Left colon (tissue), 2 donors: ENCODE data around the gene CARM1. TPM values are rescaled to one million over a fixed set of nuclear protein-coding genes. Genes with fewer than 3 reads are reported as not detected.

Experiments used
- ATAC-seq: fragments of 200-7000 bp; cut with Tn5 transposase; one replicate; pipeline ENCODE4 v1.9.1; 2020; ENCODE audit warnings: mild to moderate bottlenecking, moderate library complexity
- DNase-seq, 2 donors: peaks; one replicate each; pipeline ENCODE4 v3.0.0-alpha.2; 2020
- intact Hi-C, 2 donors: fragments of 100-400 bp; cut with DNase I in 1 of 2; cut with micrococcal nuclease in 1 of 2; formaldehyde crosslinking; loops; one replicate each; pipeline versions ENCODE4 v1.11.2 to v1.14.0; 2022; cut with DNase I, micrococcal nuclease
- total RNA-seq, 2 donors: library from RNA; stranded (reverse); fragmentation: NEBNext Ultra II Directional; extraction: Animal tissue kit (Norgen Biotek cat#: 25700); gene quantifications; one replicate each; pipeline ENCODE4 v1.2.1, GENCODE V29; 2021
- donor health status: DM: no; HTN: no; CAD: no.
- donor health status: DM: yes; HTN: yes; CAD: no.

The CARM1 gene
- total RNA-seq, 2 donors from 2014 or later: 48.3 to 58.3 TPM

GRCh38 chr19:10891405-10892086 is 20.2 kb downstream of the CARM1 start:
- ATAC-seq (peak; percentile 93), DNase-seq (peak; percentile 73 to 89)
- intact Hi-C loops: no loop called here

- intact Hi-C loops: no loop called here
- no peak for DNase-seq
- peak; percentile 14 for ATAC-seq
Measured at GRCh38 chr19:10892256-10892655, 20.9 kb downstream of the CARM1 start.

GRCh38 chr19:10894911-10895213 is 23.5 kb downstream of the CARM1 start:
- intact Hi-C loops: no loop called here
- DNase-seq: no peak
- no peak for ATAC-seq

GRCh38 chr19:10895363-10895762 is 24.0 kb downstream of the CARM1 start:
- no peak for DNase-seq
- ATAC-seq: no peak
- intact Hi-C loops: no loop called here

GRCh38 chr19:10895920-10896319 is 24.6 kb downstream of the CARM1 start:
- intact Hi-C loops: no loop called here
- DNase-seq (no peak), ATAC-seq (no peak)

DNA sequence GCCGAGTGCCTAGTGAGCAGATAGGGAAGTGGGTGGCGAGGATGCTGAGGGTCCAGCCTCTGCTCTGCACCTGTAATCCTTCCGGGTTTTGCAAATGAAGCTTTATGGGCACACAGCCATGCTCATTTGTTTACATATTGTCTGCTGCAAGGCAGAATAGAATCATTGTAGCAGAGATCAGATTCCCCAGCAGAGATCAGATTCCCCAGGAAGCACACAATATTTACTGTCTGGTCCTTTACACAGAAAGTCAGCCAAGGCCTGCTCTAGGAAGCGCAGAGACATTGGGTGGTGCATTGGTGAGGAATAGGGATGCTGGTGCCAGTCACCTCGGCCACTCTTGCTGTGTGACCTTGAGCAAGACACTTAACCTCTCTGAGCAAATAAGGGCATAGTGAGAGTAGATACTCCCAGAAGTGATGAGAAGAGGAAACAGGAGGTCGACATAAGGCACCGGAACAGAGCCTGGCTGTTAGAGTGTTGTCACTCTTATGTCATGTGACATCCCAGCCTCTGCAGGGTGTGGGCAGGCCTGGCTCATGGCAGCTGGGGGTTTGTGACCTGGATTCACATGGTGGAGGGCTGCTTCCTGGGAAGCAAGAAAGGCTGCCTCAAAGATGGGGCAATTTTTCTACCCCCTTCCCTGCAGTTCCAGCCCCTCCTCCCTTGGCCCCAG is 25.6 kb downstream of the CARM1 start:
- DNase-seq (peak in 1 of 2 donors; percentile 52), ATAC-seq (peak; percentile 23)

DNA sequence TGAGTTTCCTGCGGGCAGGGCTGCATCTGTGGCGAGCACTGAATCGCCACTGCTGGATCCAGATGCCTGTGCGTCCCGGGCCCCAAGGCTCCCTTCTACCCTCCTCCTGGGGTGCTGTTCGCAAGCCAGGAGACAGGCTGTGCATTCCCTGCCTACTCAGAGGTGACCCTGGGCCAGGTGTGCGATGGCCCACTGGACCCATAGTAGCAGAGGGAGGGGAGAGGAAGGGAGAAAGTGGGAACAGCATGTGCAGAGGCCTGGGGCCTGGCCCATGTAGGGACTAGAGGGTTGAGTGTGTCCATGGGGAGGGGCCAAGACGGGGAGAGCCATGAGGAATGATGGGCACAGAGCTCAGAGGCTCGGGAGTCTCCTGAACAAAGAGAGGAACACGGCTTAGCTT is 27.3 kb downstream of the CARM1 start:
- ATAC-seq (peak; percentile 4), DNase-seq (no peak)
- intact Hi-C loops: no loop called here

More for the DNA sequence above, 25.6 kb downstream of the CARM1 start:
- intact Hi-C loops: no loop called here

DNA sequence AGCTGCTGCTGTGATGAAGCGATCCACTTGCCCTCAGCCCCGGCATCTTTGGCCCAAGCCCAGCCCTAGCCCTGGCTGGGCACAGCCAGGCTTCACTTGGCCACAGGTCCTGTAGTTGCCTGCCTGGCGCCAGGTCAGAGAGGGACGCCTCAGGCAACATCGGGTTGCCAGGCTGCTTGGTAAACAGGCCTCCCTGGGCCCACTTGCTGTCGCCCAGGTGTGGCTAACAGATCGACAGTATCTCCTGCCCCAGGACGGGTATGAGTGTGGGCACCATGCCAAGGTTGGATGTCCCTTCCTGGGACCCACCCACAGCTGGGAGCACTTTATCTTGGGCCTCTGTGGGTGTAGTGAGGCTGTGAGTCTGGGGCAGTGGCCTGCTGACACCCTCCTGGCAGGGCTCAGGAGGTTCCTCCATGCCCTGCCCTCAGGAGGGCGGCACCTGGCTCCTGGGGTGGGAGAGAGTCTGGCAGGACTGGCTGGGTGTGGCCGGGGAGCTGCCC is 27.8 kb downstream of the CARM1 start:
- ATAC-seq: peak; percentile 88
- DNase-seq: peak; percentile 92 to 95
- intact Hi-C loops: no loop called here

- ATAC-seq (no peak), DNase-seq (no peak)
- intact Hi-C loops: no loop called here
Measured at GRCh38 chr19:10907925-10908324, 36.6 kb downstream of the CARM1 start.

- intact Hi-C loops: no loop called here
- ATAC-seq: no peak
- no peak for DNase-seq
Measured at GRCh38 chr19:10908380-10908960, 37.1 kb downstream of the CARM1 start.

DNA sequence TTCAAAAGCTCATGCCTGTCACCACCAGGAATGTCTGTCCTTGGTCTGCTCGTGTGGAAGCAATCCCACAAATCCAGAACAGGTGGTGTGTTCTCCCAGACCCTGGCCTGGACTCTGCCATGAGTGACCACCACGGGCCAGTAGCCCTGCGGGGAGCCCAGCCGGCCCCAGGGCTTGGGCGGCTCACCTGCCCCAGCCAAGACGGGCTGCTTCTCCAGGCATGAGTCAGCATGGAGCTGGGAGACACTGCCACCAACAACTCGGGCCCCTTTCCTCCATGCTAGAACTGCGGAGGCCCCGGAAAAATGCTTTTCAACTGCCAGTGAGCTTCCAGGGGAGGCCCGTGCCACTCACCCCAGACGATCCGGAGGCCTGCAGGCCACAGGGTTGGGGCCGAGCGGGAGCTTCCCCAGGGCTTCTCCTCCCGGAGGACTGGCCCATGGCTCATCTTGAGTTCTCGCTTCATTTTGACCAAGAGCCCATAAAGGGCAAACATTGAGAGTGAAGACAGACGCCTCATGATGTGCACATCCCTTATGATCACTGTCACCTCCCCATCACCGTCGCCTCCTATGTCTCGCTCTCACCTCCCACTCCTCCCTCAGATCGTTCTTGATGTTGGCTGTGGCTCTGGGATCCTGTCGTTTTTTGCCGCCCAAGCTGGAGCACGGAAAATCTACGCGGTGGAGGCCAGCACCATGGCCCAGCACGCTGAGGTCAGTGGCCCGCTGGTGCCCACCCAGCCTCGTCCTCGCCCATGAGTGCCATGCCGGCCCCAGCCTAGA is 40.4 kb downstream of the CARM1 start:
- intact Hi-C loops: no loop called here
- ATAC-seq (no peak), DNase-seq (no peak)

GRCh38 chr19:10912619-10913018 is 41.3 kb downstream of the CARM1 start:
- intact Hi-C loops: no loop called here
- DNase-seq: no peak
- no peak for ATAC-seq

- DNase-seq (no peak), ATAC-seq (no peak)
- intact Hi-C loops: no loop called here
Measured at GRCh38 chr19:10913716-10914340, 42.5 kb downstream of the CARM1 start.

- intact Hi-C loops: no loop called here
- DNase-seq: no peak
- no peak for ATAC-seq
Measured at GRCh38 chr19:10915130-10916091, 44.1 kb downstream of the CARM1 start.

DNA sequence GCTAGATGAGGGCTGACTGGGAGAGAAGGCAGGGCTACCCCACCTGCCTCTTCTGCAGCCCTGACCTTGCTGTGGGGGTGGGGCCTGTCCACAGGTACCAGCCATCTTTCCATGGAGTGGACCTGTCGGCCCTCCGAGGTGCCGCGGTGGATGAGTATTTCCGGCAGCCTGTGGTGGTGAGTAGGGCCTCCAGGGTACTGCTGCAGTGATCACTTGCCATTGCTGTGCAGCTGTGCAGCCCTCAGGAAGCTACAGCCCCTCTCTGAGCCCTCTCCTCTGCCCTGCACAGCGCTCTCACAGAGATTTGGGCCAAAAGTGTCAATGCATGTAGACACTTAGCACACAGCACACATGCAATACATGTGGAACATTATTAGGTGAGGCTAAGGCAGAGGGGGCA is 45.2 kb downstream of the CARM1 start:
- DNase-seq (no peak), ATAC-seq (no peak)
- intact Hi-C loops: no loop called here

DNA sequence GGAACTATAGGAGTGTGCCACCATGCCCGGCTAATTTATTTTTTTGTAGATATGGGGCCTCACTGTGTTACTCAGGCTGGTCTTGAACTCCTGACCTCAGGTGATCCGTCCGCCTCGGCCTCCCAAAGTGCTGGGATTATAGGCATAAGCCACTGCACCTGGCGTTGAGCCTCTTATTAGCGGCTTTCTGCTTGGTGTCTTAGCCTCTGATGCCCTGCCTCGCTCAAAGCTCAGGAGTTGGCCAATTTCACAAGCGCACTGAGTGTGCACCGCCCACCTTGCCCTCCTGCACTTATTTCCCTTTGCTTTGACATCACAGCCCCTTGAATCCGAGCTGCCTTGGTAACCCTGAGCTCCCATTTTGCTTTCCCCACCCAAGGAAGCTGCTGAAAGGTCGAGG is 47.0 kb downstream of the CARM1 start:
- no peak for ATAC-seq

DNA sequence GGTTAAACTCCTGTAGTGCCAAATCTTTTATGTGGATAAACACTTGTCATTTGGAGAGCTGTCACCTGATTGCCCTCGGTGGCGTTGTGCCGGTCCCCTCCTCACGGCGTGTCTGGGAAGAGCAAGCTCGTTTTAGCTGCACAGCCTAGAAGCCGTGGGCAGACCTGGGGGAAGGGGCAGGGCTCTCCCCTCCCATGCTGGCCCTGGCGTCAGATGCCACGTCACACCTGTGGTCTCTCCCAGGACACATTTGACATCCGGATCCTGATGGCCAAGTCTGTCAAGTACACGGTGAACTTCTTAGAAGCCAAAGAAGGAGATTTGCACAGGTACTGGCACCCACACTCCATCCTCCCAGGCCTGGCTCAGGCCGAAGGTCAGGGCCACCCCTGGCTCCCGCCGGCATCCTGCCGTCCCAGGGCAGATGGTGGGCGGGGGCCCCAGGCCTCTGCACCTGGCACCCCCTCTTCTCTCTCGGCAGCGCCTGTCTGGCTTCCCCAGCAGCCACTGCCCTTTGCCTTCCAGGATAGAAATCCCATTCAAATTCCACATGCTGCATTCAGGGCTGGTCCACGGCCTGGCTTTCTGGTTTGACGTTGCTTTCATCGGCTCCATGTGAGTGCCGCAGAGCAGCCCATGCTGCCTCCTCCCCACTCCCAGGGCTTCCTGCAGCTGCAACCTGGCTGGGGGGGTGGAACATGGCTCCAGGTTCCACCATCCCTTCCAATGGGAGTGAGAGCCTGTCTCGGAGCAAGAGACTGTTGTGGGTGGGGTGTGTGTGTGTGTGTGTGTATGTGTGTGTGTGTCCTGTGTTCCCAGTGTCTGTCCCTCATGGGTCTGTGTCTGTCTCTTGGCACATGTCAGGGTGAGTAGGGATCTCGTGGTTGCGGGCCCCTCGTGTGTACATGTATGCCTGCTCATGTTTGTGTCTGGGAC is 48.3 kb downstream of the CARM1 start:
- intact Hi-C loops: no loop called here

More for the DNA sequence above, 47.0 kb downstream of the CARM1 start:
- intact Hi-C loops: no loop called here
- no peak for DNase-seq

More for the DNA sequence above, 48.3 kb downstream of the CARM1 start:
- no peak for DNase-seq
- ATAC-seq: no peak
